ENCODE results near the gene LZTS2. TPM values are rescaled to one million over a fixed set of nuclear protein-coding genes. Genes with fewer than 3 reads are reported as not detected.
A peak's percentile ranks its signal among the peaks of the same experiment; 100 is the strongest.

Gene LZTS2
- total RNA-seq, 1 experiment from 2014 or later, result 146 TPM

GRCh38 chr10:101042667-101043362 is 43.2 kb downstream of the LZTS2 start:
- in situ Hi-C loops (cut with HindIII; ENCODE audit: low sequenced_read_pairs), result no loop called here
- DNase-seq (ENCODE audit: low spot score), result peak; percentile 96

GRCh38 chr10:101043363-101043707 is 43.7 kb downstream of the LZTS2 start:
- DNase-seq (ENCODE audit: low spot score), result no peak
- in situ Hi-C loops (cut with HindIII; ENCODE audit: low sequenced_read_pairs), result no loop called here

GRCh38 chr10:101044117-101044516 is 44.5 kb downstream of the LZTS2 start:
- in situ Hi-C loops (cut with HindIII; ENCODE audit: low sequenced_read_pairs), result no loop called here
- DNase-seq (ENCODE audit: low spot score), result no peak

DNA sequence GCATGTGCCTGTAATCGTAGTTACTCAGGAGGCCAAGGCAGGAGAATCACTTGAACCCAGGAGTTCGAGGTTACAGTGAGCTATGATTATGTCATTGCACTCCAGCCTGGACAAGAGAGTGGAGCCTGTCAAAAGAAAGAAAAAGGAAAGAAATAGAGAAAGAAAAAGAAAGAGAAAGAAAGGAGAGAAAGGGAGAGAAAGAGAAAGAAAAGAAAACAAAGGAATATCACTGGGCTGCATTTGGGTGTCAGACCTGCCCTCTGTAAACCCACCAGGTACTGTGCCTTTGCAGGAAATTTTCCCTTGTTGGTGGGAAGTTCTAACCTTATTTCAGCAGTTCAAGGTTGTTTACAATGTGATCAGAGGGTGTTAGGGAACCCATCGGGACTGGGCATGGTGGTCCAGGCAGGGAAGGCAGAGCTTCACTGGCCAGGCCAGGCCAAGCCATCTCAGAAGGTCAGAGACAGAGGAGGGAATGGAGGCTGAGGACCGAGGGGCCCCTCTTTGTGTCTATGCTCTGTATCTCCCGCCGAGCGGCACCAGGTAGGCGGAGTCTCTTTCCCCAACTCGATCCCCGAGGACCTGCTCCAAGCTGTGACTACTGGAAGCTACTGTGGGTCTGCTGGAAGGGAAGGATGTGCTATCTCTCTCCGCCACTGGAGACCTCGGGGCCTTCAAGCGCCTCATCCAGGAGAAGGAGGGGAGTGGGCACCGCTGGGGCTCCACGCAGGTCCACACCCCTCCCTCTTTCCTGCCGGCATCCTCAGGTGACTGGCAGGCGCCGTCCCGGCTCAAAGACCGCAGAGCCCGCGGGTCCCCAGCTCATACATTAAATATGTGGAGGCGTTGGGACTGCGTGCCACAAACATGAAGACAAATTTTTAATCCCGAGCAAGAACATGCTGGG is 47.0 kb downstream of the LZTS2 start:
- DNase-seq (ENCODE audit: low spot score), result no peak
- in situ Hi-C loops (cut with HindIII; ENCODE audit: low sequenced_read_pairs), result no loop called here

DNA sequence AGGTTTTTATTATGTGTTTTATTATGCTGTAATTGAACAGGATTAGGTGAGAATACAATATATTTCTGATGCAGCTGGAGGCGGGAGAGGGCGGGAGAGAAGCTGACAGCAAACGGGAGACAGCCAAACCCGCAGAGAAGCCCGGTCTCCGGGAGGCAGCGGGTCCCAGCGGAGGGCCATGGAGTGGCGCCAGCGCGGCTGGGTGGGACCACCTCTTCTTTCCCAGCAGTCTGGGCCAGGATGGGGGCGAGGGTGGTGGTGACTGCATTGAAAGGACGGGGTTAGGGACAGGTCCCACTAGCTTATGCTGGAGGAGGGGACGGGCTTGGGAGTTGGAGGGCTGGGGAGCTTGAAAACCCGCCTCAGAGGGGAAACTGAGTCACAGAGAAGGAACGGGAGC is 47.7 kb downstream of the LZTS2 start:
- in situ Hi-C loops (cut with HindIII; ENCODE audit: low sequenced_read_pairs), result no loop called here
- no peak for DNase-seq (ENCODE audit: low spot score)

GRCh38 chr10:101047961-101048892 is 48.6 kb downstream of the LZTS2 start:
- in situ Hi-C loops (cut with HindIII; ENCODE audit: low sequenced_read_pairs), result no loop called here
- DNase-seq (ENCODE audit: low spot score), result no peak

DNA sequence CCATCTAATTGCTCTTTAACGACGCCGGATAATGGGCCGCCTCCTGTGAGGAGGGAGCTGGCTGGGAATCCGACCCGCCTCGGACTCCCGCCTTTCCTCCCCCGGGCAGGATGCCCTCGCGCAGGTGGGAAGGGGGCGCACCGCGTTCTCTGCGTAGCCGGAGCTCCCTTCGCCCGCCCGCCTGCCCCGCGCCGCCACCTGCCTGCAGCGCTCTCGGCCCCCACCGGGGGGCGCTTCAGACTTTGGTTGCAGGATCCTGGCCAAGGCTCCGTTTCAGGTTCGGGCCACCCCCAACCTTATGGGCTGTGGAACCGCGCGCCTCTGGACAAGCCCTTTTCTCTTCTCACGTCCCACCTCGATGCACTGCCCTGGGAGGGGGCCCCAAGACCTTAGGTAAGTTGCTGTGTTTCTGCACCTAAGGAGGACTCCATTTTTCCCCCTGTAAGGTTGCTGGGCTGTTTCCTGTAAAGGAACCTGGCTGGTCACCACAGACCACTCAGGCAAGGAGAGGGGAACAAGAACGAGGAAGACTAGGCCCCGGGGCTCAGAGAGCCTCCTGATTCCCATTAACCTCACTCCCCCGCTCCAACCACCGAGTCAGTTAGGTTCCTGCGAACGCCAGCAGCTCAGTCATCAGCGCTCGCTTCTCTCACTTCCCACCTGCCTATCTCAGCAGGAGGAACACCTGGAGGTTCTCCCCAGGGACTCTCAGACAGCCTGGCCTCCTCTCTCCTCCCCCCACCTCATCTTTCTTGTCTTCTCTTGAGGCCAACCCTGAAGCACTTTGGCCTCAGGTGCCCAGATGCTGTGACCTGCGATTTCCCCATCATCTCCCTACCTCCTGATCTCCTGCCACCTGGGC is 50.8 kb downstream of the LZTS2 start:
- in situ Hi-C loops (cut with HindIII; ENCODE audit: low sequenced_read_pairs), result no loop called here
- DNase-seq (ENCODE audit: low spot score), result no peak

GRCh38 chr10:101052285-101052684 is 52.7 kb downstream of the LZTS2 start:
- in situ Hi-C loops (cut with HindIII; ENCODE audit: low sequenced_read_pairs), result no loop called here
- no peak for DNase-seq (ENCODE audit: low spot score)

- in situ Hi-C loops (cut with HindIII; ENCODE audit: low sequenced_read_pairs), result no loop called here
These were observed 53.9 kb downstream of the LZTS2 start for GRCh38 chr10:101053516-101053915.

GRCh38 chr10:101054351-101054750 is 54.7 kb downstream of the LZTS2 start:
- in situ Hi-C loops (cut with HindIII; ENCODE audit: low sequenced_read_pairs), result no loop called here
- DNase-seq (ENCODE audit: low spot score), result no peak

More at GRCh38 chr10:101053516-101053915, 53.9 kb downstream of the LZTS2 start:
- no peak for DNase-seq (ENCODE audit: low spot score)

GRCh38 chr10:101054876-101055275 is 55.3 kb downstream of the LZTS2 start:
- DNase-seq (ENCODE audit: low spot score), result no peak
- in situ Hi-C loops (cut with HindIII; ENCODE audit: low sequenced_read_pairs), result no loop called here

DNA sequence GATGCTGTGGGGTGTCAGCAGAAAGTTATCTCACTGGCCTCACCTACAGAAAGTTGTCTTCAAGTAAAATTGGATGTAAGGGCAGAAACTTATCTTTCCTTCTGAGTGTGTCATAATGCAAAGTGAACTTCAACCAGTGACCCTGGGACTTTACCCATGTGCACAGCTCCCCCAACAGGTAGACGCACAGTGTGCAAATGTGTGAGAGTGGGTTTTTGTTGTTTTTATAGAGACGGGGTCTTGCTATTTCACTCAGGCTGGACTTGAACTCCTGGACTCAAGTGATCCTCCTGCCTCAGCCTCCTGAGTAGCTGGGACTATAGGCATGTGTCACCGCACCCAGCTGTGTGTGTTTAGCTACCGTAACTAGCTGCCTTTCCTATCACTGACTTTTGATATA is 55.8 kb downstream of the LZTS2 start:
- no peak for DNase-seq (ENCODE audit: low spot score)
- in situ Hi-C loops (cut with HindIII; ENCODE audit: low sequenced_read_pairs), result no loop called here

- DNase-seq (ENCODE audit: low spot score), result no peak
- in situ Hi-C loops (cut with HindIII; ENCODE audit: low sequenced_read_pairs), result no loop called here
These were observed 57.0 kb downstream of the LZTS2 start for GRCh38 chr10:101056365-101057151.

Other genes starting within 250 kb of the LZTS2 start
- 37.0 and 46.2 TPM in 2 replicates for gene SLF2, start 86.8 kb upstream of the LZTS2 start, total RNA-seq (2014; rRNA removed; shearing (Covaris generic))
- 15.3 and 36.2 TPM in 2 replicates for gene SEMA4G, start 30.3 kb upstream of the LZTS2 start, total RNA-seq (2014; rRNA removed; shearing (Covaris generic))
- gene MRPL43, start 12.3 kb upstream of the LZTS2 start, total RNA-seq (2014; rRNA removed; shearing (Covaris generic)), result 91.6 and 117 TPM in 2 replicates
- gene TWNK, start 12.3 kb upstream of the LZTS2 start, total RNA-seq (2014; rRNA removed; shearing (Covaris generic)), result 20.9 and 21.7 TPM in 2 replicates
- gene PDZD7, start 31.3 kb downstream of the LZTS2 start, total RNA-seq (2014; rRNA removed; shearing (Covaris generic)), result 2.4 and 4.5 TPM in 2 replicates
- gene SFXN3, start 31.4 kb downstream of the LZTS2 start, total RNA-seq (2014; rRNA removed; shearing (Covaris generic)), result 58.9 and 65.7 TPM in 2 replicates
- 105 and 145 TPM in 2 replicates for gene KAZALD1, start 62.2 kb downstream of the LZTS2 start, total RNA-seq (2014; rRNA removed; shearing (Covaris generic))
- 0.14 TPM in 1 of 2 replicates, not detected in the other for gene TLX1, start 131.5 kb downstream of the LZTS2 start, total RNA-seq (2014; rRNA removed; shearing (Covaris generic))
- 17.5 and 32.2 TPM in 2 replicates for gene LBX1, start 229.7 kb downstream of the LZTS2 start, total RNA-seq (2014; rRNA removed; shearing (Covaris generic))